IPS-NIHi7 (cell line): ENCODE results near the gene IMMT.
"Not testable (repeated sequence)": the region's sequence is repeated elsewhere in the genome, so short reads cannot be mapped to it uniquely, and the experiment has no call there.

Experiments
- DNase-seq: peaks from one replicate; pipeline ENCODE4 v3.0.0; 2012; ENCODE audit warnings: mixed read lengths; ENCODE audit errors: extremely low spot score

Gene IMMT

GRCh38 chr2:86195055-86195807 is at the start of gene IMMT:
TSS of gene IMMT (minus strand) at chr2:86195462. CDS start at chr2:86195382, 80 bp downstream.
- peak; percentile 94 for DNase-seq

GRCh38 chr2:86244781-86245180 is 49.5 kb upstream of the IMMT start:
- not testable (repeated sequence) for DNase-seq

DNA sequence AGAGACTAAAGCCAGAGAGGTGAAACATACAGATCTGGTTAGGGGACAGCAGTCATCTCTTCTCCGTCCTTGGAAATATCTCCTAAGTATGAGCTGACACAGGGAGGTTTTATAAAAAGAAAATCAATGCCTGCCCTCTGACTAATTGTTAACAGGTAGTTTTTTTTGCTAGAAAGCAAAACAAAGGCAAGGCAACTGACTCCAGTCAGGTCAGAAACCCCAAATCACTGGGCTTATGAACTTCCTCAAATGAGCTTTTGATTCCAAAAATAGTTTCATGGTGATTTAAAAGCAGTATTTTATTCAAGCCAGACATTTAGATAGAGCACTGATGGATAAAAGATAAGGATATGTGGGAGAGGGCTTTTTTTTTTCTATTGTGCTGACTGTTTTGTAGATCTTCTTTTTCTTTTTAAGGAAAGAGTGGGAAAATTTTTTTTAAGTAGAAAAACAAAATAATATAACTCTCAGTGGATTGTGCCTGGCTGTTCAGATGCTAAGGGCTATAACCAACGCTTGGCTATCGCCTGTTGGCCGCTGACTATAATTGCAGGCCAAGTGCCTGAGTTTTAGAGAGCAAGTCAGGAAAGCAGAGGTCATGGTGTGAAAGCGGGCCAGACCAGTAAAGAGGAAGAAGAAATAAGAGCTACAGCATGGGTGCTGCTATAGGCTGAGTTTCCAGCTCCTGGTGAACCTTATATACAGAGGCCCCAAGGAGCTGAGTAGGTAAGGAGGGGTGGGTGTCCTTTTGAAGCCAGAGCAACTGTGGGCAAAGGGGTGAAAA is 48.9 kb upstream of the IMMT start:
- DNase-seq = no peak

GRCh38 chr2:86243272-86243671 is 48.0 kb upstream of the IMMT start:
- no peak for DNase-seq

DNA sequence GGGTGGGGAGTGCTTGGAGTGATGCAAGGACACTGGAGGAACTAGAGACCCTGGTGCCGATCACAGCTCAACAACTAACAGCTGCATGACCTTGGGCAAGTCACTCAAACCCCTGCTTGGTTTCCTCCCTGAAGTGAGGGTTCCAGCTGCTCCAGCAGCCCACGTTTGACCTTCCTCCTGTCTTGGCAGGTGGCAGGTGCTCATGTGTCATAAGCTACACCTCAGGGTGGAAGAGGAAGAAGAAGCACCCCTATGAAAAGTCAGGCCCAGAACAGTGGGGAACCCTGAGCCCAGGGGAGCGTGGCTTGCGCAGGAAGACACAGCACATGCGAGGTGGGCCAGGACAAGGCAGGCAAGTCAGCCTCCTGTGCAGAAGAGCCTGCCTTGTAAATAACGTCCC is 46.3 kb upstream of the IMMT start:
- DNase-seq = no peak

GRCh38 chr2:86240251-86240650 is 45.0 kb upstream of the IMMT start:
- no peak for DNase-seq

GRCh38 chr2:86239745-86240144 is 44.5 kb upstream of the IMMT start:
- DNase-seq = no peak

- no peak for DNase-seq
Measured at GRCh38 chr2:86239326-86239725, 44.1 kb upstream of the IMMT start.

- DNase-seq = no peak
Measured at GRCh38 chr2:86238354-86238753, 43.1 kb upstream of the IMMT start.

GRCh38 chr2:86237172-86237571 is 41.9 kb upstream of the IMMT start:
- DNase-seq = no peak

DNA sequence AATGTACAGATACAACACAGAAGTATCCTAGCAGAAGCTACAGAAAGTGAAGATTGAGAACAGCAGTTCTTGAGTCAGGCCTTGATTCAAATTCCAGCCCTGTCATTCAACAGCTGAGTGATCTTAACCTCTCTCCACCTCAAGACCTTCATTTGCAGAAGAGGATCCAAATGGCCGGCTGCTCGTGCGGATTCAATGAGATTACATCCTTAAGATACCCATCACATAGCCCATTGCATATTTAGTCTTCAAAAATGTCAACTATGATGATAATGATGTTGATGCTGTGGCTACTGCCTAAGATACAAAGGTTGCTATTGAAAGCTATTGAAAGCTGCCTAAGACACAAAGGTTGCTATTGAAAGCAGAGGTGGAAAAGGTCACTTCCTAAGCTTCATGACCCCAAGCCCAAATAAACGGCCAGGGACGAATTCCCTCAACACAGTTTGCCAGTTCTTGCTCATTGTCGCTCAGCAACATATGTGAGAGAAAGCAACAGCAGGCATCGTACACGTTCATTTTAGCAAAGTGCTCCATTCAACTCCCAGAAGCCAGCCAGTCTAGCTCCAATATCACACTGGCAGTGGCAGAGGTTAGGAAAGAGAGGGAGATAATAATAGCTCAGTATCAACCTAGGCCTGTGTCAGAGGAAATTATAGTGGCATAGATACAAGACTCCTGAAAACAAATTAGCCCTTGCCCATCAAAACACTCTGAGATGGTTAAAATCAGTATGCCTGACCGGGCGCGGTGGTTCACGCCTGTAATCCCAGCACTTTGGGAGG is 40.1 kb upstream of the IMMT start:
- no peak for DNase-seq

GRCh38 chr2:86234563-86235131 is 39.4 kb upstream of the IMMT start:
- DNase-seq = no peak

DNA sequence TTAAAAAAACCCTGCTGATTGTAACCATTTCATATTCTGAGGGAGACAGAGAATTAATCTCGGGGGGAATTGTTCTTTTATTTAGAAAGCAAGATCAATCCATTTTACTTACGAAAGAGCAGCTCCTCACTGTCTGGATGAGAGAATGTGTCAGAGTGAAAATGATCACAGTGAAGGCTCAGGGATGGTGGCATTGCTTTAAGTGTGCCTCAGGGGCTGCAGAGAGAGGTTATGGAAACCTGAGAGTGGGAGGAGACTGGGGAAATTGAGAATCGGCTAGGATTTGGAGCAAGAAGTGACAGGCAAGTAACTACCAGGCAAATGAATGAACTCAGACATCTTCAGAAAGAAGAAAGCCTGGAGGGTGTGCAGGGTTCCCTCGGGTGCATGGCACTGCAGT is 38.2 kb upstream of the IMMT start:
- DNase-seq = no peak

DNA sequence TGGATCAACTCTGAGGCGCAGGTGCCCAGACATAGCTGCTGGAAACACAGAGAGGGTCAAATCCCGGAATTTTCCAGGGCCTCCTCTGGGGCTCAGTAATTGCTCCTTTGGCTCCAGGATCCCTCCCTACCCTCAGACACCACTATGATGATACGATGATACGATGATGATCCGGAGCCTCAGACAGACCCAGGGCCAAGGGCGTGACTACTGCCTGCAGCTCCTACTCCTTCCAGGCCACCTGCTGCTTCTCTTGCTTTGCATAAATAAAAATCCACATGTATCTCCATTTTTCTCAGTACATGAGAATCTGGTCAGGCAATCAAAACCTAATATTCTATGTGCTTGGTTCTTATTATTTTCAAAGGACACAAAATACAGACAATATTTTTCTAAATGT is 37.6 kb upstream of the IMMT start:
- DNase-seq = no peak

DNA sequence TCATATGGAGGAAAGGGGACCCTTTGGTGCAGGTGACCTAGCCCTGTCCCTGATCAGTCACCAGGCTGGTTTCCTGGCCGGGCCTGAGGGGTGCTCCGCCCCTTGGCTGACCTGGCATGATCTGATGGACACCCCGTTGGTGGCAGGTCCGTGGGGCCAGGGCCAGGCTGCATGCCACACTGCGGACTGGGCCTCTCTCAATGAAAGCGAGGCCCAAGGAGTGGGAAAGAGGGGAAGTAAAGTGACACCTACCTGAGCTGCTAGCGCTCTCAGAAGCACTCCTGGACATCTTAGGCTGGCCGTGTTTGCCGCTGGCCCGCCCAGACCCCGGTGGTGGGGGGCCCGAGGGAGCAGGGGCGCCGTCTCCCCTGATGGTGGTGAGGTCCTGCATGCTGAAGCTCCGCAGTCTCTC is 37.1 kb upstream of the IMMT start:
- no peak for DNase-seq

- DNase-seq = no peak
Measured at GRCh38 chr2:86231680-86232372, 36.6 kb upstream of the IMMT start.

DNA sequence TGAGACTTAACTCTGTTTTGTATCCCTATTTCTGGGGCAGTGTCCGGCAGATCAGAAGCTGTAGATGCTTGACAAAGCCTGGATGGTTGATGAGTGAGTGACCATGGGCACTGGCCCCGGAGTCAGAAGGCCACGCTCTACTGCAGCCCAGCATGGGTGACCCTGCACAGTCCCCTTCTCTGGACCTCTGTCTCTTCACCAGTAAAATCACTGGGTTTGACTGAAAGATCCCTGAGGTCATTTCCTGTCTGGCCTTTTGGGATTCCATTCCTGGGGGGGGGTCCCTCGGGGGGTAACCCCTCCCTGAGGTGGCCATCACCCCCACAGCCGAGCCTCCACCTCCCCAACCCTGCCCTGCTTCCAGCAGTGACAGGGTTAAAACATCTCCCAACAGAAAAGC is 35.7 kb upstream of the IMMT start:
- DNase-seq = no peak

GRCh38 chr2:86229221-86229620 is 34.0 kb upstream of the IMMT start:
- no peak for DNase-seq

GRCh38 chr2:86228574-86228973 is 33.3 kb upstream of the IMMT start:
- not testable (repeated sequence) for DNase-seq

DNA sequence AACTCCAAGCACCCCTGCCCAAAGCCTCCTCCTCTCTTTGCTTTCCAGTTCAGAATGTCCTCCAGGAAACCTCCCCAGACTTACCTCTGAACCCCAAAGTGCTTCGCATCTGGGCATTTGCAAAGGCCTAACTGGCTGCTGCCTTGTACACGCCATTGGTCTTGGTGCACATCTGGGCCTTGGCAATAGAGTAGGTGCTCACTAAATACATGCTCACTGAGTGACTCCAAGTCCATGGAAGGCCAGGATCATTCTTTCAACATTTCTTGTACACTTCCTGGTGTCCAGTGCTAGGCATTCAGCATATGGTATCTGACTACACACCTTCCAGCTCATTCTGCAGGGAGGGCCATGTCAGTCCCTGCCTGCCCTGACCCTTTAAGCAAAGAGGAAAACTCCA is 32.4 kb upstream of the IMMT start:
- no peak for DNase-seq
